ENCODE data around the gene CAPRIN1. TPM values are rescaled to one million over a fixed set of nuclear protein-coding genes. Genes with fewer than 3 reads are reported as not detected.

Gene CAPRIN1
- total RNA-seq, 1 donor: 140 TPM

- H3K9me3 ChIP-seq (ENCODE audit: low read depth, low read length): no peaks in the 10 kb centered on the region
- H3K4me3 ChIP-seq (ENCODE audit: low read length): no peak overlapping the region
- no peaks in the 10 kb centered on the region for H3K4me1 ChIP-seq (ENCODE audit: insufficient read depth, low read length)
- H3K27me3 ChIP-seq (ENCODE audit: insufficient read depth, low read length): no peaks in the 10 kb centered on the region
Observed at GRCh38 chr11:34098813-34099212, 47.3 kb downstream of the CAPRIN1 start.

- Histone ChIP-seq H3K27me3 (ENCODE audit: insufficient read depth, low read length) (no peaks in the 10 kb centered on the region), H3K9me3 (ENCODE audit: low read depth, low read length) (no peaks in the 10 kb centered on the region), H3K4me3 (ENCODE audit: low read length) (peak overlapping the region; percentile 76), H3K4me1 (ENCODE audit: insufficient read depth, low read length) (peaks cover 25% of the 10 kb centered on the region)
Observed at GRCh38 chr11:34104680-34105078, 53.1 kb downstream of the CAPRIN1 start.

GRCh38 chr11:34105079-34105956 is 53.8 kb downstream of the CAPRIN1 start, which contains the start of gene NAT10:
Gene NAT10, plus strand, starts transcription at chr11:34105629. Its CDS starts 2,597 bp downstream, at chr11:34108226.
- H3K4me1 ChIP-seq (ENCODE audit: insufficient read depth, low read length): peaks cover 25% of the 10 kb centered on the region
- peak within 1 kb of the TSS; percentile 76 for H3K4me3 ChIP-seq (ENCODE audit: low read length)
- no peaks in the 10 kb centered on the region for H3K27me3 ChIP-seq (ENCODE audit: insufficient read depth, low read length)
- H3K9me3 ChIP-seq (ENCODE audit: low read depth, low read length): no peaks in the 10 kb centered on the region

GRCh38 chr11:34105957-34106504 is 54.5 kb downstream of the CAPRIN1 start:
- no peaks in the 10 kb centered on the region for H3K9me3 ChIP-seq (ENCODE audit: low read depth, low read length)
- peaks cover 25% of the 10 kb centered on the region for H3K4me1 ChIP-seq (ENCODE audit: insufficient read depth, low read length)
- H3K4me3 ChIP-seq (ENCODE audit: low read length): peak overlapping the region; percentile 76
- H3K27me3 ChIP-seq (ENCODE audit: insufficient read depth, low read length): no peaks in the 10 kb centered on the region

GRCh38 chr11:34111722-34112270 is 60.3 kb downstream of the CAPRIN1 start:
- Histone ChIP-seq H3K4me3 (ENCODE audit: low read length) (no peak overlapping the region), H3K9me3 (ENCODE audit: low read depth, low read length) (no peaks in the 10 kb centered on the region), H3K27me3 (ENCODE audit: insufficient read depth, low read length) (no peaks in the 10 kb centered on the region), H3K4me1 (ENCODE audit: insufficient read depth, low read length) (peaks cover 4% of the 10 kb centered on the region)

- H3K9me3 ChIP-seq (ENCODE audit: low read depth, low read length): no peaks in the 10 kb centered on the region
- H3K4me1 ChIP-seq (ENCODE audit: insufficient read depth, low read length): no peaks in the 10 kb centered on the region
- no peaks in the 10 kb centered on the region for H3K27me3 ChIP-seq (ENCODE audit: insufficient read depth, low read length)
Observed at GRCh38 chr11:34114014-34114413, 62.5 kb downstream of the CAPRIN1 start.

GRCh38 chr11:34114471-34114870 is 62.9 kb downstream of the CAPRIN1 start:
- Histone ChIP-seq H3K27me3 (ENCODE audit: insufficient read depth, low read length) (no peaks in the 10 kb centered on the region), H3K4me3 (ENCODE audit: low read length) (no peak overlapping the region), H3K9me3 (ENCODE audit: low read depth, low read length) (no peaks in the 10 kb centered on the region), H3K4me1 (ENCODE audit: insufficient read depth, low read length) (no peaks in the 10 kb centered on the region)

More at GRCh38 chr11:34114014-34114413, 62.5 kb downstream of the CAPRIN1 start:
- no peak overlapping the region for H3K4me3 ChIP-seq (ENCODE audit: low read length)

GRCh38 chr11:34120651-34121050 is 69.1 kb downstream of the CAPRIN1 start:
- no peaks in the 10 kb centered on the region for H3K27me3 ChIP-seq (ENCODE audit: insufficient read depth, low read length)
- H3K9me3 ChIP-seq (ENCODE audit: low read depth, low read length): no peaks in the 10 kb centered on the region
- H3K4me1 ChIP-seq (ENCODE audit: insufficient read depth, low read length): no peaks in the 10 kb centered on the region
- no peak overlapping the region for H3K4me3 ChIP-seq (ENCODE audit: low read length)

- Histone ChIP-seq H3K9me3 (ENCODE audit: low read depth, low read length) (no peaks in the 10 kb centered on the region), H3K4me3 (ENCODE audit: low read length) (no peak overlapping the region), H3K27me3 (ENCODE audit: insufficient read depth, low read length) (no peaks in the 10 kb centered on the region), H3K4me1 (ENCODE audit: insufficient read depth, low read length) (no peaks in the 10 kb centered on the region)
Observed at GRCh38 chr11:34124885-34125668, 73.5 kb downstream of the CAPRIN1 start.

GRCh38 chr11:34126959-34127848 is 75.7 kb downstream of the CAPRIN1 start:
- H3K9me3 ChIP-seq (ENCODE audit: low read depth, low read length): no peaks in the 10 kb centered on the region
- no peak overlapping the region for H3K4me3 ChIP-seq (ENCODE audit: low read length)
- no peaks in the 10 kb centered on the region for H3K4me1 ChIP-seq (ENCODE audit: insufficient read depth, low read length)
- no peaks in the 10 kb centered on the region for H3K27me3 ChIP-seq (ENCODE audit: insufficient read depth, low read length)

- no peaks in the 10 kb centered on the region for H3K4me1 ChIP-seq (ENCODE audit: insufficient read depth, low read length)
- no peaks in the 10 kb centered on the region for H3K9me3 ChIP-seq (ENCODE audit: low read depth, low read length)
- no peak overlapping the region for H3K4me3 ChIP-seq (ENCODE audit: low read length)
- H3K27me3 ChIP-seq (ENCODE audit: insufficient read depth, low read length): no peaks in the 10 kb centered on the region
Observed at GRCh38 chr11:34128824-34129223, 77.3 kb downstream of the CAPRIN1 start.

- H3K9me3 ChIP-seq (ENCODE audit: low read depth, low read length): no peaks in the 10 kb centered on the region
- no peak overlapping the region for H3K4me3 ChIP-seq (ENCODE audit: low read length)
- no peaks in the 10 kb centered on the region for H3K27me3 ChIP-seq (ENCODE audit: insufficient read depth, low read length)
- H3K4me1 ChIP-seq (ENCODE audit: insufficient read depth, low read length): no peaks in the 10 kb centered on the region
Observed at GRCh38 chr11:34132261-34132965, 80.9 kb downstream of the CAPRIN1 start.

GRCh38 chr11:34134765-34135164 is 83.2 kb downstream of the CAPRIN1 start:
- Histone ChIP-seq H3K9me3 (ENCODE audit: low read depth, low read length) (no peaks in the 10 kb centered on the region), H3K27me3 (ENCODE audit: insufficient read depth, low read length) (no peaks in the 10 kb centered on the region), H3K4me1 (ENCODE audit: insufficient read depth, low read length) (no peaks in the 10 kb centered on the region), H3K4me3 (ENCODE audit: low read length) (no peak overlapping the region)

GRCh38 chr11:34135439-34135838 is 83.9 kb downstream of the CAPRIN1 start:
- H3K4me3 ChIP-seq (ENCODE audit: low read length): no peak overlapping the region
- no peaks in the 10 kb centered on the region for H3K27me3 ChIP-seq (ENCODE audit: insufficient read depth, low read length)
- no peaks in the 10 kb centered on the region for H3K4me1 ChIP-seq (ENCODE audit: insufficient read depth, low read length)
- H3K9me3 ChIP-seq (ENCODE audit: low read depth, low read length): no peaks in the 10 kb centered on the region
